Epithelial cell of proximal tubule (primary cell): ENCODE measurements around the gene DCDC1. TPM values are rescaled to one million over a fixed set of nuclear protein-coding genes. Genes with fewer than 3 reads are reported as not detected.

ENCODE experiments used
- DNase-seq: peaks from one replicate; pipeline ENCODE4 v3.0.0-alpha.2; 2011; ENCODE audit warnings: low read depth
- H3K4me3 ChIP-seq: 2 replicates; pipeline ENCODE4 v1.5.1; 2011; ENCODE audit warnings: low read depth, mild to moderate bottlenecking, low read length
- total RNA-seq: library from RNA; depleted of rRNA; stranded (reverse); fragments of >200 nt; gene quantifications from 2 replicates; pipeline ENCODE4 v1.2.3, GENCODE V29; 2015
- TF ChIP-seq, protein P1 (sequence below): conservative IDR thresholded peaks from 2 replicates; pipeline ENCODE4 v1.5.1; 2012; ENCODE audit warnings: low read depth, mild to moderate bottlenecking, low read length

DCDC1 gene
- total RNA-seq, 1 donor from 2014 or later, result 0.12 TPM

DNA sequence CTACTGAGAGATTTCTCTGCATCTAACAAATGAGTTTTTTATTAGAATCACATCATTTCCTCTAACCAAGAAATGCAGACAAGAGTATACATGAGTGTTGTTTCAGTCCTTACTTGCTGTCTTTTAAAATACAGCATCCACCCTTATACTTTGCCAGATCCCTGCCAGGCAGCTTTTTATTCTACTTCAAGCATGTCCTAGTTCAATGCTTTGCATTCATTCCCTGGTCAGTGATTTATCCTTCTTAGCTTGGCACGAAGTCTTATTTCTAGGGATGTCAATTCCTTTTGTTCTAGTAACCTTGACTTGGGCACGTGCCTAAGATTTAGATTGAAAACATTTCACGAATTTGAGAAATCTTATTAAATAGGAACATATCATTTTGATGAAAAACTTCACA, 476.2 kb downstream of the DCDC1 start:
- TF ChIP-seq, protein P1, sequence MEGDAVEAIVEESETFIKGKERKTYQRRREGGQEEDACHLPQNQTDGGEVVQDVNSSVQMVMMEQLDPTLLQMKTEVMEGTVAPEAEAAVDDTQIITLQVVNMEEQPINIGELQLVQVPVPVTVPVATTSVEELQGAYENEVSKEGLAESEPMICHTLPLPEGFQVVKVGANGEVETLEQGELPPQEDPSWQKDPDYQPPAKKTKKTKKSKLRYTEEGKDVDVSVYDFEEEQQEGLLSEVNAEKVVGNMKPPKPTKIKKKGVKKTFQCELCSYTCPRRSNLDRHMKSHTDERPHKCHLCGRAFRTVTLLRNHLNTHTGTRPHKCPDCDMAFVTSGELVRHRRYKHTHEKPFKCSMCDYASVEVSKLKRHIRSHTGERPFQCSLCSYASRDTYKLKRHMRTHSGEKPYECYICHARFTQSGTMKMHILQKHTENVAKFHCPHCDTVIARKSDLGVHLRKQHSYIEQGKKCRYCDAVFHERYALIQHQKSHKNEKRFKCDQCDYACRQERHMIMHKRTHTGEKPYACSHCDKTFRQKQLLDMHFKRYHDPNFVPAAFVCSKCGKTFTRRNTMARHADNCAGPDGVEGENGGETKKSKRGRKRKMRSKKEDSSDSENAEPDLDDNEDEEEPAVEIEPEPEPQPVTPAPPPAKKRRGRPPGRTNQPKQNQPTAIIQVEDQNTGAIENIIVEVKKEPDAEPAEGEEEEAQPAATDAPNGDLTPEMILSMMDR, result no peak
- H3K4me3 ChIP-seq, result no peak overlapping the region
- no peak for DNase-seq

DNA sequence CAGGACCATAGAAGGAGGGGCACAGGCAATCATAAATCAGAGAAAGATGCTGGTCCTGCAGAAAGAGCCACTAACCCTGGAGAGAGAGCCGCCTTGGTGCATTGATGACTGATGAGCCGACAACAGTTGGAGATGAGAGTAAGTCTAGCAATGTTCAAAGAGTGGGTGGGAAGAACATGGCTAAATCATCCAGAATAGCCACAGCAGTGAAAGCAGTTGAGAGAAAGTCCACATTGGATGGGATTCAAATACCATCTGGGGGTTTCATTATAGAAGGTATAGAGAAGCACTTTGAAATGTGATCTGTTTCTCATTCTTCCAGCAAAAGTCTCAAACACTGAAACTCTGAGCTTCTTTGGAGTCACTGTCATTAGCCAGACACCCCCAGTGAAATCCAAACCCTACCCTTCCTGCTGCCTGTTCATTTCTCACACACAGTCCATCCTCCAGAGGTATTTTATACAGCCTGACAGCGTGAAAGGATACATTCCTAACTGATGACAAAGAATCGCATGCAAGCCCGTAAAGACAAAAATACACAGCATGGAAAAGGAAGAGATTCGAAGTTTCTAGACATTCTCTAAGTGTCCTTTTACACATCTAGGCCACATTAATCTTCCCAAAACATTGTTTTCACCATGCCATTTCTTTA, 480.3 kb downstream of the DCDC1 start:
- H3K4me3 ChIP-seq, result no peak overlapping the region
- TF ChIP-seq, protein P1, result no peak
- DNase-seq, result no peak

DNA sequence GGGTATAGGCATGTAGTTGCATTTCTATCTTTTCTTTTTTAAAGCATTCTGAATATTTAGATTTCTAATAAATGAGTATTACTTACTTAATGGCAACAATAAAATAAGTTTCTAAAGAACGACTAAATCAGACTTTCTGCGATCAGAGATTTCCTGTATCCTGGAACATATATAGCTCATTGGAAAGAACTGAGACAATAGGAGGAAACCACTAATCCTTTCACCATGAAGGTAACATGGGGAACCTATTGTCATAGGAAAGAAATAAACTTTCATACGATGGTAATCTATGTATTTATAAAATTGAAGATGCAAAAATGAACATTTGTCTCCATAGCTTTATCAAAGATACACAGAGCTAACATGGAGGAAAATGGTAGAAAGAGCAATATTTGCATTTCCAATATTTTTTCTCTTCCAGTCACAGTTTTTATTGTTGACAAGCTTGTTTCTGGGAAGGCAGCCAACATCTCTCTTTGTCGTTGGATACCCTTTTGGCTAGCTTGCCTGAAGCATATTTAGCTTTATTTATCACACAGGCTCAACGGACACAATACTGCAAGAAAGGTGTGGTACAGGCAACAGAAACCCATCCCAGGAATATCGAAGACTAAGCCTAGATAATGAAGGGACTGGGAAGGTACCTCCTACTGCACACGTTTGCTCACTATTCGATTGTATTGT, 490.1 kb downstream of the DCDC1 start:
- TF ChIP-seq, protein P1, result no peak
- no peak for DNase-seq
- no peak overlapping the region for H3K4me3 ChIP-seq

DNA sequence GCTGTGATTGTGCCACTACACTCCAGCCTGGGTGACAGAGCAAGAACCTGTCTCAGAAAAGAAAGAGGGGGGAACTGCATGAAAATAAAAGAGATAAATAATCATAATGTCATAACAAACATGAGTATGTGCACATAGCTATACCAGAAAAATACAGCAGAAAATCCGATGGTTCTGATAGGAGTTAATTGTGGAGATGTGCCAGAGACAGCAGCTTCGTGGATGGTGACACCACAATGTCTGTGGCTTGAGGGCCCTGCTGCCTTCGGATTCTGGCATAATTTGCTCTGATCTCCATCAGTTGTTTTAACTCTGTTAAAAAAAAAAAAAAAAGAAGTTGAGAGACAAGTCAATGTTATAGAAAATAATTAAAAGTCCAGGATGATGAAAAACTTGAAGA, 491.1 kb downstream of the DCDC1 start:
- TF ChIP-seq, protein P1, result no peak
- no peak for DNase-seq
- H3K4me3 ChIP-seq, result no peak overlapping the region

DNA sequence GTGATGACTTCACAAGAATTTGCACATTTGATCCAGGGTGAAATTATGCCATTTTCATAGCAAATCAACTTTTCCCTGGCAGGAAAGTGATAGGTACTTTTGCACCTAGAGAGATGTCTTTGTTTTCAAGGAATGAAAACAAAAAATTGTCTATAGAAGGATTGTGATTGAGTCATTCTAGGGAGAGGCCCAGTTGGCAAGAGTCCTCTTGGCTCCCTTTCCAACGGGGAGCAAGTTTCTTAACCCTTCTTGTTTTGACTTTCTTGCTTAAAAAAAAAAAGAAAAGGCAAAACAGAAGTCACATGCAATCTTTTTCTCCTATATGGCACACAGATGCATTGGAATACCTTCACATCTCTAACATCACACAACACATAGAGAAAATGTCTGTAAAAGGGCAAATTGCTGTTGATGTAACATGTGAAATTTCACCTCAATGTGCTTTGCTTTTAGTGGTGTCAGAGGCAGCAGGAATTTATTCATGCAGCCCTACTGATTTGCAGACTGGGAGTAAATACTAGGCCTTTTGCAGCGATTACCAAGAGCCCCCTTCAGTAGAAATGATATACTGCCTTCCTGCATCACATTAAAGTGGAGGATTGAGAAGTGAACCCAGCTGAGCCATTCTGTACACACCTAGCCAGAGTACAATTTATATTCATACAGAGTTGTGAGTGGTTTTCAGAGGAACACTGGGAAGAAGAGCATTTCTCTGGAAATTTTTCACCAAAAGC, 492.7 kb downstream of the DCDC1 start:
- TF ChIP-seq, protein P1, result no peak
- H3K4me3 ChIP-seq, result no peak overlapping the region
- no peak for DNase-seq

DNA sequence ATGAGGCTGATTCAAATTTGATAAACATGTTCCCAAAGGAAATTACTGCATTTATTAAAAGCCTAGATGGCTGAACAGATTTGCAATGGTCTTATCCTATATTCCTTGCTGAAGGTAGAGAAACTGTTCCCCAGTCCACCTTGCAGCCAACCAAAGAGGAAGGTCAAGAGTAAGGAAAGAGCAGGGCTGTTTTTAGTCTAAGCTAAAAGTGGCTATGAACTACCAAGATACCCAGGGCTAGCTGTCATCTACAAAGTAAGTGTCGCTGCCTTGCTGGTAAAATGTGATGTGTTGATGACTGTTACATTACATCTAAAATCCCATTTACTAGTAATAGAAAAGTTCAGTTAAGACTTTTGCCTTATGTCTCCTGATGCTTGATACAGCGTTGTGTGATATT, 493.3 kb downstream of the DCDC1 start:
- TF ChIP-seq, protein P1, result no peak
- DNase-seq, result no peak
- no peak overlapping the region for H3K4me3 ChIP-seq
